ENCODE measurements around the gene NUP214. TPM values are rescaled to one million over a fixed set of nuclear protein-coding genes. Genes with fewer than 3 reads are reported as not detected.

The NUP214 gene
- total RNA-seq, 2 experiments from 2014 or later, result 19.7 to 69.6 TPM

DNA sequence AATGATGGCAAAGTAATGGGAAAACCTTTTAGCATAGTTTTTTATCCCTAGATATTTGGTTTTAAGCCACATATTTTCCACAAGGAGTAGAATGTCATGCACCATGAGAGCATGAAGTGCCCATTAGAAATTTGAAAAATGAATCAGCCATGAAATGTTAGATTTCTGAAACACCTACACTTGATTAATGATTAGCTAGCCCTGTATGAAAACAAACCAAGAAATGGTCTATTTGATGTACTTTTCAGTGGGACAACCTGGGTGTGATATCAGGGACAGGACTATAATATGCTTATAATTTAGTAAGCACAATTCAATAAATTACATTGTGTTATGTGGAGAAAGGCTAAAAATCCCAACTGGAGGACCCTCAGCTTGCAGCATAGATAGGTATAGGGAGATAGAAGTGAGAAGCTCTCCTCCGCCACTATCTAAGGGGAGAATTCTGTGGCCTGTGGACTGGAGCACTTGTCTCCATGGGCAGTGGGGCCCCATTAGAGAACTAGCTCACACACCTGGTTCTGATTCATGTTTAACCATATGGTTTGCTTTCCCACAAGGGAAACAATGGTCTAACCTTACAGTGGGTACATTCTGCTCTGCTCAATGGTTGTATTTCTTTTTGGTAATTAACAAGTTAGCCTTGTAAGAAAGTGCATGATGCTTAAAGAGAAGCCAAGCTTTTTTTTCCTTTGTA lies 35.2 kb downstream of the NUP214 start:
- CTCF ChIA-PET (ENCODE audit: unreplicated experiment), result no interaction called here

DNA sequence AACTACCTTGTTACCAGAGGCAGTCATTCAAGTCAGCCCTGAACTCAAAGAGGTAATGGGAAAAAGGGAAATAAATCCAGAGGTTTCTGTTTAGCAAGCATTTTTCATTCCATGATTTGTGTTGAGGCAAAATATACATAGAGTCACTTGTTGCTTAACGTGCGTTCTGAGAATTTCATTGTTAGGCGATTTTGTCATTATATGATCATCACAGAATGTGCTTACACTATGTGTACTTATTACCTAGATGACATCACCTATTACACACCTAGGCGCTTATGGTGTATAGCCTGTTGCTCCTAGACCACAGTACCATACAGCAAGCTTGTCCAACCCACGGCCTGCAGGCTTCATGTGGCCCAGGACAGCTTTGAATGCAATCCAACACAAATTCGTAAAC lies 36.2 kb downstream of the NUP214 start:
- Histone ChIP-seq H4K20me1 (ENCODE audit: insufficient read depth, low read length) (no peaks in the 10 kb centered on the region), H3K9me2 (ENCODE audit: insufficient read depth, low read length) (no peaks in the 10 kb centered on the region), H3K4me2 (ENCODE audit: low read length) (no peak overlapping the region), H2AFZ (ENCODE audit: low read length) (no peak overlapping the region), H3K79me2 (ENCODE audit: insufficient read depth, low read depth, low read length) (no peaks in the 10 kb centered on the region), H3K27ac (ENCODE audit: low read depth, low read length, poor library complexity, severe bottlenecking) (no peak overlapping the region), H3K4me3 (ENCODE audit: low read depth, low read length, poor library complexity, severe bottlenecking) (no peak overlapping the region), H3K36me3 (ENCODE audit: insufficient read depth, low read length) (peaks cover 86% of the 10 kb centered on the region), H3K4me1 (ENCODE audit: insufficient read depth, low read length, poor library complexity, severe bottlenecking) (no peaks in the 10 kb centered on the region), H3K9me3 (ENCODE audit: low read length) (no peaks in the 10 kb centered on the region)
- ChIA-PET POLR2A (no interaction called here), CTCF (ENCODE audit: unreplicated experiment) (no interaction called here)
- TF ChIP-seq EZH2phosphoT487 (IDR thresholded peaks at IDR 0.05; ENCODE audit: borderline replicate concordance, low read depth, low read length), result no peak
- TF ChIP-seq, protein P1, sequence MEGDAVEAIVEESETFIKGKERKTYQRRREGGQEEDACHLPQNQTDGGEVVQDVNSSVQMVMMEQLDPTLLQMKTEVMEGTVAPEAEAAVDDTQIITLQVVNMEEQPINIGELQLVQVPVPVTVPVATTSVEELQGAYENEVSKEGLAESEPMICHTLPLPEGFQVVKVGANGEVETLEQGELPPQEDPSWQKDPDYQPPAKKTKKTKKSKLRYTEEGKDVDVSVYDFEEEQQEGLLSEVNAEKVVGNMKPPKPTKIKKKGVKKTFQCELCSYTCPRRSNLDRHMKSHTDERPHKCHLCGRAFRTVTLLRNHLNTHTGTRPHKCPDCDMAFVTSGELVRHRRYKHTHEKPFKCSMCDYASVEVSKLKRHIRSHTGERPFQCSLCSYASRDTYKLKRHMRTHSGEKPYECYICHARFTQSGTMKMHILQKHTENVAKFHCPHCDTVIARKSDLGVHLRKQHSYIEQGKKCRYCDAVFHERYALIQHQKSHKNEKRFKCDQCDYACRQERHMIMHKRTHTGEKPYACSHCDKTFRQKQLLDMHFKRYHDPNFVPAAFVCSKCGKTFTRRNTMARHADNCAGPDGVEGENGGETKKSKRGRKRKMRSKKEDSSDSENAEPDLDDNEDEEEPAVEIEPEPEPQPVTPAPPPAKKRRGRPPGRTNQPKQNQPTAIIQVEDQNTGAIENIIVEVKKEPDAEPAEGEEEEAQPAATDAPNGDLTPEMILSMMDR (conservative IDR thresholded peaks at IDR 0.05; ENCODE audit: low read length), result no peak
- DNase-seq (ENCODE audit: low spot score), result no peak
- no TSS peak for BruUV-seq (replicated peaks)
- intact Hi-C loops (cut with micrococcal nuclease; ENCODE audit: unreplicated experiment), result no loop called here

More for the DNA sequence above, 35.2 kb downstream of the NUP214 start:
- no peak for DNase-seq (ENCODE audit: low spot score)
- Histone ChIP-seq H3K9me2 (ENCODE audit: insufficient read depth, low read length) (no peaks in the 10 kb centered on the region), H4K20me1 (ENCODE audit: insufficient read depth, low read length) (no peaks in the 10 kb centered on the region), H3K4me1 (ENCODE audit: insufficient read depth, low read length, poor library complexity, severe bottlenecking) (no peaks in the 10 kb centered on the region), H3K4me2 (ENCODE audit: low read length) (no peak overlapping the region), H2AFZ (ENCODE audit: low read length) (no peak overlapping the region), H3K27ac (ENCODE audit: low read depth, low read length, poor library complexity, severe bottlenecking) (no peak overlapping the region), H3K4me3 (ENCODE audit: low read depth, low read length, poor library complexity, severe bottlenecking) (no peak overlapping the region), H3K9me3 (ENCODE audit: low read length) (no peaks in the 10 kb centered on the region), H3K79me2 (ENCODE audit: insufficient read depth, low read depth, low read length) (no peaks in the 10 kb centered on the region), H3K36me3 (ENCODE audit: insufficient read depth, low read length) (peaks cover 84% of the 10 kb centered on the region)
- BruUV-seq (replicated peaks), result no TSS peak
- TF ChIP-seq EZH2phosphoT487 (IDR thresholded peaks at IDR 0.05; ENCODE audit: borderline replicate concordance, low read depth, low read length), result no peak
- TF ChIP-seq, protein P1 (conservative IDR thresholded peaks at IDR 0.05; ENCODE audit: low read length), result no peak
- intact Hi-C loops (cut with micrococcal nuclease; ENCODE audit: unreplicated experiment), result no loop called here
- POLR2A ChIA-PET, result no interaction called here

DNA sequence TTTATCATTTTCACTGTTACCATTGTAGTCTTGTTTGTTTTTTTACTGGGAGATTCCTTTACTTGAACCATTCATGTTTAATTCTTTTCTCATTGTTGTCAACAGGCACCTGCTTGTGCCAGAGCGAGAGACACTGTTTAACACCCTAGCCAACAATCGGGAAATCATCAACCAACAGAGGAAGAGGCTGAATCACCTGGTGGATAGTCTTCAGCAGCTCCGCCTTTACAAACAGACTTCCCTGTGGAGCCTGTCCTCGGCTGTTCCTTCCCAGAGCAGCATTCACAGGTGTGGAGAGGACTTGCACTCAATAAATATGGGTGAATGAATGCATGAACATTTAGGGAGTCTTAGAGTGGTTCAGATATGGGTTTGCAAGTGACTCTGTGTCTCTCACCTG lies 37.5 kb downstream of the NUP214 start:
- Histone ChIP-seq H3K4me2 (ENCODE audit: low read length) (no peak overlapping the region), H3K4me3 (ENCODE audit: low read depth, low read length, poor library complexity, severe bottlenecking) (no peak overlapping the region), H3K36me3 (ENCODE audit: insufficient read depth, low read length) (peaks cover 86% of the 10 kb centered on the region), H3K4me1 (ENCODE audit: insufficient read depth, low read length, poor library complexity, severe bottlenecking) (no peaks in the 10 kb centered on the region), H2AFZ (ENCODE audit: low read length) (no peak overlapping the region), H4K20me1 (ENCODE audit: insufficient read depth, low read length) (no peaks in the 10 kb centered on the region), H3K27ac (ENCODE audit: low read depth, low read length, poor library complexity, severe bottlenecking) (no peak overlapping the region), H3K79me2 (ENCODE audit: insufficient read depth, low read depth, low read length) (no peaks in the 10 kb centered on the region), H3K9me3 (ENCODE audit: low read length) (no peaks in the 10 kb centered on the region), H3K9me2 (ENCODE audit: insufficient read depth, low read length) (no peaks in the 10 kb centered on the region)
- POLR2A ChIA-PET, result interaction anchor here (0.7 kb wide), 1 partner anchor 91 kb away, joined by 3 read pairs; no protein-coding TSS in a partner anchor
- DNase-seq (ENCODE audit: low spot score), result no peak
- TF ChIP-seq, protein P1 (conservative IDR thresholded peaks at IDR 0.05; ENCODE audit: low read length), result no peak
- TF ChIP-seq EZH2phosphoT487 (IDR thresholded peaks at IDR 0.05; ENCODE audit: borderline replicate concordance, low read depth, low read length), result no peak
- no TSS peak for BruUV-seq (replicated peaks)
- CTCF ChIA-PET (ENCODE audit: unreplicated experiment), result no interaction called here
- intact Hi-C loops (cut with micrococcal nuclease; ENCODE audit: unreplicated experiment), result no loop called here

All from OCI-LY7 (cell line).